GM18909 (cell line): ENCODE measurements around the gene FBXO15.

Source experiments
- ATAC-seq: cut with Tn5 transposase; IDR thresholded peaks from one replicate; pipeline ENCODE4 v1.9.1; 2021; ENCODE audit warnings: mild to moderate bottlenecking; ENCODE audit not compliant: unreplicated experiment, poor library complexity

Gene FBXO15

DNA sequence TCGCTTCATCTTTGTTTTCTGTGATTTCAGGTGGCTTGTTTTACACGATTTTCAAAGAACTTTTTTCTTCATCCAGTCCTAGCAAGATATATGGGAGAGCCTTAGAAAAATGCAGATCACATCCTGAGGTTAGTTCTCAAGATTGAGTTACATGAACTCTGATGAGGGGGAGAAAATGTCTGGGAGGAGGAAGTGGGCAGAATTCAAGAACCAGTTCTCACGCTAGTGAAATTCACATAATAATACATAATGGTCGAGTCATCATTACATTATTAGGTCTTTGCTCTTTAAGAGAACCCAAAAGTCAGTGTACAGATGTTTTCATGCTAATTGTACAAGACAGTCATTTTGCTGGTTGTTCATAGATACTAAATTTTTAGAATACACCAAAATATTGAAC, 7.6 kb upstream of the FBXO15 start:
- no peak for ATAC-seq

DNA sequence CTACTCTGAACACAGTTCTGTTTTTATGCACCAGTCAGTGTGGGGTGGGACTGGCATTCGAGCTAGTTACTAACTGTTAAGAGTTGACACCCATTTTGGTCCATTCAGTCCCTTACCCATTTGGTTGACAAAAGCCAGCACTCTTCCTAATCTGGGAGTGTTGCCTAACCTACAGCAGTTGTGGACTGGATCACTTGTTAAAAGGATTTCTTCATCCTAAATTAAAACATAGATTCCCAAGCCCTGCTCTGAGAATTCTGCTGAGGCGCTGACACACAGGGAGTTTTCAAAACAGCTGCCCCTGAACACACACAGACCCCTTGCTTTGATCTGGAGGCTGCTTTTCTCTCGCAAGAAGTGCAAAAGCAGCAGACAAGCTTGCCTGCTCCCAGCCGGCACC, 7.1 kb upstream of the FBXO15 start:
- no peak for ATAC-seq

DNA sequence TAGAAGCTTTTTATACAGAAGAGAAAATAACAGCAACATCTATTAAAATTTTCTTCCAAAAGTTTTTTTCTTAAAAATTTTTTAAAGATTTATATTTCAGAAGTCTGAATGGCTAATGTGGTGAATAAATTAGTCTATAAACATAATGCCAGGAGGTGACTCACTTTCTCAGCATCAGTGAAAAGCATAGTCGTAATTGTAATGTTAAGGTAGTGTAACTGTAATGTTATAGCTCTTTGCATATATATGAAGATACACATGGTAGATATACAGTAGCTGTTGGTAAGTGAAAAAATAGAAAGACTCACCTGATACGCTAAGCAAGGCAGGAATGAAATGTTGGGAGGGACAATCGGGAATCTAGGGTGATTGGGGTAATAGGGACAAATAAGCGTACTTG, 6.2 kb upstream of the FBXO15 start:
- ATAC-seq: no peak

DNA sequence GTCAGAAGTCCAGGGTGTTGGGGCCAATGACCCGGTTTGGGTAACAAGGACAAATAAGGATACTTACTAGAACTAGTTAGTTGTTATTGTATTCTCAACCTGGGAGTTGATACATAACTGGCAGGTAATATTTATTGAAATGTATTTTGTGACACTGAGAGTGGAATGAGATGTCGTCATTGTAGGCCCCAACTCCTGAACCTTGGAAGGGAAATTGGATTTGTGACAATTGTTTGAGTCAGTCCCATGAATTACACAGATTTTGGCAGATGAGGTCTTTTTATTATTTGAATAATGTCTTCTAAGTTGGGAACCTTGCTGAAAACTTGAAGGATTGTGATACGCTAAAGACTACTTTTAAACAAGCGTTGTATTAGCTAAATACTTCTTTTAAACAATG, 5.7 kb upstream of the FBXO15 start:
- no peak for ATAC-seq

DNA sequence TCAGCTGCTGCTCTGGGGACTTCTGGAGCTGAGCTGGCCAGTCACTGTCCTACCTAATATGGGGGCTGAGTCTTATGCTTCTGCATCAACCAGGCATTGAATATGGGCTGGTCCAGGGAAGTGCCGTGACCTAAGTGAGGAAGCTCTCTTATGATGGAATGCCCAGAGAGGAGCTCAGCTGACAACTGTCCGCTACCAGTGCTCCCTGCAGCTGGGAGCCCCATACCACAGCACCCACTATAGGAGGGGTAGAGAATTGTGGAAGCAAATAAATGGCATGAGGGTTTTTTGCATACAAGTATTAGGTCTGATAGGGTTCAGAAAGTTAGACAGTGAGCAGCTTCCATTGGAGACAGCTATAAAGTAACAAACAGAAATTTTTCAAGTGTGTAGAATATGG, 5.2 kb upstream of the FBXO15 start:
- ATAC-seq: no peak

DNA sequence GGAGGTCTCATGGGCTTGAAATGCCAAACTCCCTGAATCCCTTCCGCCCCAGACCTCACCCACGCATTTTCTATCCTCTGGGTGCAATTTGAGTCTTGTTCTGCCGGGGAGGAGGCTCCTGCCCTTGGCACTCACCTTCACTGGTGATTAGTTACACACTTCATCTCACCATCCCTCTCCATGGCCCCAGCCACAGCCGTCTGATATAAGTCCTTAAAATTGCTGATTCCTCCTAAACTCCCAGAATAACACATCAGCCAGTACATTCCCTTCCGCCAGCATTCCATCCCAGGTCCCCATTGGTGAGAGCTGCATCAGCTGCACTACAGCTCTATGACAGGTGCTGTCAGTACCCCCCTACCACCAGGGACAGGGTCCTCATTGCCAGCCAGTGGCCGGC, 4.6 kb upstream of the FBXO15 start:
- no peak for ATAC-seq

DNA sequence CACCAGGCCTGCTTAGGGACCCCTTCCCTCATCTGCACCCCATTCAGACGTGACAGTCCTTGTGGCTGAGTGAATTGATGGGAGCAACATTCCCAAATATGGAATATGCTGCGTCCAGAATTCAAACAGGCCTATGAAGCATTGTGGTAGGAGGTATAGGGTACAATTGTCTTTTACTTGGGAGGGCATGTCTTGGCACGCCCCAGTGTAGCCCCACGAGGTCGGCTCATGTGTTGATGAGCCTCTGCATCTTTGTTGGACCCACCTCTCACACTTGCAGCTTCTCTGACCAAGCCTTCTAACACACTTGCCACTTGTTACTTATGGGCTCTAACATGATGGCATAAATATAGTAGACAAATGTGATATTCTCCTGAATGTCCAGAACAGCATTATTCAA, 2.2 kb upstream of the FBXO15 start:
- no peak for ATAC-seq

DNA sequence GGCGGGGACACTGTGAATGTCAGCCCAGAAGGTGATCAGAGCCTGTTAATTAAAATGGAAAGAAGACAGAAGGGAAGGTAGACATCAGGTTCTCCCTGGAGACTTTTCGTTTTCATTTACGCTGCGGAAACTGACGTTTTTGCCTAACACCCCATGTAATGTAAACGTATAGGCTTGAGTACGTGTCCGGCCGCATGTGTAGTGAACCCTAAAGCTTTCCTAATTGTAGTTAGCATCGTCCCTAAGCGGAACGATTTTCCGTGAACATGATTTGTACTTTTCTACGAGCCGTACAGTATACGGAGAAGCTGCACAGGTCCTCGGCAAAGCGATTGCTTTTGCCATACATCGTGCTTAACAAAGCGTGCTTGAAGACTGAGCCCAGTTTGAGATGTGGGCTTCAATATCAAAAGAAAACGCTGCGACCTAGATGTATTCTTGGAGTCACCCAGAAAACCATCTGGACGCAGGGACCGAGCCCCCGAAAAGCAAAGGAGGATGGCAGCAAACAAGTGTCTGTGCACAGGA, 973 bp upstream of the FBXO15 start:
- ATAC-seq: peak; percentile 25

DNA sequence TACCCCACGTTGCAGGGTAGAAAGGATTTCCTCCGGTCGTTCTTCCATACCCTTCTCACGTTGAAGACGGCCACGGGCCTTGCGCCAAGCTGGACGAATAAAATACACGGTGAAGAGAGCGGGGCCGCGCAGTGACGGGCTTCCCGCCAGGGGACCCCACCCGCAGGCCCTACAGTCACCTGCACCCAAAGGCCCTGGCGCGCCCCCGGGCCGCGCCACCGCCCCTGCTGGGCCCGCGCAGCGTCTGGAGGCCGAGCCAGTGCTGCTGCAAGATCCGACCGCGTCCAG, 199 bp downstream of the FBXO15 start:
- ATAC-seq: no peak

DNA sequence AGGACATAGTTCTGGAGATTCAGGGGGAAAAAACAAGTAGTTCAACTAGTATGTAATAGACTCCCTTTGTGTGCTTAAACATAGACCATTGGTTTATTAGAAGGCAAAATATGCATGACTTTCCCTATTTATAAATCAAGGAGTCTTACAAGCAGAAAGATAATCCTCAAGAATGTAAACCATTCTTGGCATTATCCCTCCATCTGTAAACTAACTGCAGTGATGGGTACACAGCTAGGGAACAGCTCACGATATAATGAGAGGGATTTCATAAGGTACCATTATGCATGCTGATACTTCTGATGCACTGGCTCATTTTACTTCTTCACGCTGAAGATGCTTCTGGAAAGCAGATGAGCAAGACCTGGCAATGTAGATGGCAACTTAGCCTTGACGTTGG, 878 bp downstream of the FBXO15 start:
- ATAC-seq: no peak

DNA sequence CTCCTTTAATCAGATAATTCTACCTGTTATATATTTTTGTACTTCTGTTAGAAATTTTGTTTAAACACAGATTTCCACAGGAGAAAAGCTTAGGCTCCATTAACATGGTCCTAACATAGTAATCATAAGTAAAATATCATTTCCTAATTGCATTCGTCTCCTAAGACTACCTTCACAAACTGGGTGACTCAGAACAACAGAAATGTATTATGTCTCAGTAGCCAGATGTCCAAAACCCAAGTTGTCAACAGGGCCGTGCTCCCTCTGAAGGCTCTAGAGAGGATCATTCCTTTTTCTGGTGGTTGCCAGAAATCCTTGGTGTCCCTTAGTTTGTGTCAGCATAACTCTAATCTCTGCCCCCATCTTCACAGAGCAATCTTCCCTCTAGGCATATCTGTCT, 5.4 kb downstream of the FBXO15 start:
- ATAC-seq: no peak

DNA sequence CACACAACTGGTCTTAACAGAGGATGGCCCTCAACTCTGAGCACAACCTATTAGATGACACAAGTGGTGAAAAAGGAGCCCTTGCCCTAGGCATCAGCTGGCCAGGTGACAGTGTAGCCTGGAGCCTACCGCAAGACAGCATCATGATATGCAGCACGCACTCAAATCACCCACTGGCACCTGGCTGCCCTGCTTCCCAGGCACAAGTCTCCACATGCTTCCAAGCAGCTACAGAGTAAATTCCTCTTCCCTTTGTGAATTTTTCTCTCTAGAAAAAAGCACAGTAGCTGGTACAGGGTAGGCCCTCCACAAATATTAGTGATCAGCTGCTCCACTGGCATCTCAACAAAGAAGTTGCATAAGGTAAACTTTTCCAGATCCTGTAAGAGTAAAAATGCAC, 6.0 kb downstream of the FBXO15 start:
- ATAC-seq: no peak

DNA sequence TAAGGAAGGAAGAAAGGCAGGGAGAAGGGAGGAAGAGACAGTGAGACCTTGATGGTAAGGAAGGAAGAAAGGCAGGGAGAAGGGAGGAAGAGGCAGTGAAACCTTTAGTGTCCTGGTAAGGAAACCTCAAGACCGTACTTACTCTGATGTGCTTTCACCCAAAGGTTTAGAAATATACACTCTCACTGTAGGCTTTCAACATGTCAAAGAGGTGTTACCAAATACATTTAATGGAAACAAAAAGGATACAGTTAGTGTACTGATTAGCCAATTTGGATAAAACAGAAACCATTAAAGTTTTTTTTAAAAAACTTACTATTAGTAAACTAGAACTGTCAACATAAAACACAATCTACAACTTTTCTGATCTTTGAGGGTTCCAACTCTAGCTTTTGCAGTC, 7.1 kb downstream of the FBXO15 start:
- ATAC-seq: no peak

DNA sequence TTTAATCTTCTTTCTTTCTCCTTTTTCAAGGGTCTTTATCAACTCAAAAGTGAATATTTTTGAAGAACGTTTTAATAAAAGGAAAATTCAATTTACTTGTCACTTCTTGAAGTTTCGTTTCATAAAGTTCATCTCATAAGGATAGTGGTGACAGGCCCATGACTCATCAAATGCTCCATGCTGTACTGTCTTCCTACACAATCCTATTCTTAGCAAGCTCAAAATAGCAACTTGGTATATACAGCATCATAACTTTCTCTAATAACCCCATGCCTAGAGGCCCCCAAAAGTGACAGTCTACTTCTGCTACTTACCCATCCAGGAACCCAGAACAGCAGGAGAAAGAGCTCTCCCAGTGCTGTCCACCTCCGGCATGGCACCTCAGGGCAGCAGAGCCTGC, 7.7 kb downstream of the FBXO15 start:
- no peak for ATAC-seq

DNA sequence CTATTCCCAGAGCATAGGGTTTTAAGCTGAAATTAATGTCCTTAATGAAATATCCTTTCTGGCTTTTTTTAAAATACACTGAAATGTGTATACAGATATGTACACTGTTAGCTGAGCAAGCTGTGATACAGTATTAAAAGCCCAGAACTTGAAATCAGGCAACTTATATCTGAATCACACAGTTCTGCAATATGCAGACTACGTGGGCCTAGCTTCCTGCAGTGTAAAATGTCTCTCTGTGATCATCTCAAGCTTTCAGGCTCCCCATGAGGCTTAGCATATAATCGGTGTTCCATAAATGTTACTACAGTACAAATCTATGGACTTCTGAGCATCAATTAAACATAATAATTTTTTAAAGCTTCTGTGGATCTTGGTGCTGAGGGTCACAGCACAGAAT, 8.2 kb downstream of the FBXO15 start:
- ATAC-seq: no peak

DNA sequence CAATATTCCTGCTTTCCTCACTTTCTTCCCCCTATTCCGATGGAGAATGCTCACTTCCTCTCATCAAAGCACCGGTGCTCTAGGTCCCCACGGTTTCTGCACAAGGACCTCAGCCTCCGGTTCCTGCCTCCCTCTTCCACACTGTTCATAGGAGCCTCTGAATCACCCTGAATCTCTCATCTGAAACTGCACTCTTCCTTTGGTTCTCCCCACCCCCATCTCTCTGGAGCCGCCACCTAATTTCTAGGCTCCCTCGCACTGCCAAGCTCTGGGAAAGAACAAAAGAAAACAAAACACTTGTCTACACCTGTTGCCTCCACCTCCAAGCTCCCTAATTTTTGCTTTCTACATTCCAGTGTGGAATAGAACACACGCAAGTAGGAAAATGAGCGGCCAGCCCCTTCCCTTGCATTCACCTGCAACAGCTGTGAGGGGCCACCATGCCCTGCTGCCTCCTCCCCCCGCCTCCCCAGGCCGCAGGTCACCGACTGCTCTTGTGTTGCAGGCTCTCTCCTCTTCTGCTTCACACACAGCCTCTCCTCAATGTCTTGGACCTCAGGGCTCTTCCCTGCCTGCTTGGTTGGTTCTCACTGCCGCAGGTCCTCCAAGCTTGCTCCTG, 9.6 kb downstream of the FBXO15 start:
- no peak for ATAC-seq

DNA sequence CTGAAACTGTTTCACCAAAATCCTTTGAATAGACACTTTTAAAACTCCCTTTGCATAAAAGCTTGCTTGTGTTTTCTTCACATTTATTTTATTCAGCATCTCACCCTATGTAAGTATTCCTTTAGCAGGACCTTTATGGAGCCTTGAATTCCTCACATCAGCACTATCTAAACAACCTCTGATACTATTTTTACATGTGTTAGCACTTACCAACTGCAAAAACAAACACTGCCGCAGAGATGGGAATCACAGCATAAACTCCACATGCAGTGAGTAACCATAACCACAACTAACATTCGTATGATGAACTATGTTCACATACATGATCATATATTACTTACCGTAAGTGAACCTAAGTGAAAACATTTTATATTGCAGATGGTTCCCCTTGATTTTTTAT, 15.4 kb downstream of the FBXO15 start:
- ATAC-seq: no peak

DNA sequence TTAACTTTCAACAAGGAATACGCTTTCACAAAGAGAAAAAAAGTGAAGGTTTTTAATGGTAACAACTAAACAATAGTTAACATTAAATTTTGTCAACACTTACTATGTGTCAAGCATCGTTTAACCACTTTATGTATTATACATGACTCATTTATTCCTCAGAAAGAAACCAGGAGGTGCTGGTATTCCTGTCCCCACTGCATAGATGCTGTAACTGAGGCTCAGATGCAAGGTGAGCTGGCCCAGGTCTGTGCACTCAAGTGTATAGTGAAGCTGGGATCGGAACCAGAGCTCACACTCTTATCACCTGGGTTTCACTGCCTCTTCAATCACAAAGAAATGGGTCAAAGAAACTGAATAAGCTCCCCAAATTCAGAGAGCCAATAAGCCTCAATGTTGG, 16.5 kb downstream of the FBXO15 start:
- no peak for ATAC-seq

DNA sequence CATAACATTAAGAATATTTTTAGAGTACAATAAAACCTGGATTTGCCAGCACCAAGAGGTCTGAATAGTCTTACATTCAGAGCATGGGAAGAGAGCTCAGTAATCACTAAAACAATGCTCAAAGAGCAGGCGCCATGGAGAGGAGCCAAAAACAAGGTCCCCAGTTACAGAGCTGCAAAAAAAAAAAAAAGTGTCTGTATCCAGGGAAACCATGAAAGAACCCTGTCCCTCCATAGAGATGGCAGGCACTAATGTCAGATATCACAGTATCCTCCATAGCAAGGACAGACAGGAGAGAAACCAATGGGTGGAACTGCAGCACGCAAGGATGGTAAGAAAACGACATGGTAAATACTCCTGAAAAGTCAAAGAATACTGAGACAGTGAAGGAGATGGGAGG, 19.5 kb downstream of the FBXO15 start:
- ATAC-seq: no peak

DNA sequence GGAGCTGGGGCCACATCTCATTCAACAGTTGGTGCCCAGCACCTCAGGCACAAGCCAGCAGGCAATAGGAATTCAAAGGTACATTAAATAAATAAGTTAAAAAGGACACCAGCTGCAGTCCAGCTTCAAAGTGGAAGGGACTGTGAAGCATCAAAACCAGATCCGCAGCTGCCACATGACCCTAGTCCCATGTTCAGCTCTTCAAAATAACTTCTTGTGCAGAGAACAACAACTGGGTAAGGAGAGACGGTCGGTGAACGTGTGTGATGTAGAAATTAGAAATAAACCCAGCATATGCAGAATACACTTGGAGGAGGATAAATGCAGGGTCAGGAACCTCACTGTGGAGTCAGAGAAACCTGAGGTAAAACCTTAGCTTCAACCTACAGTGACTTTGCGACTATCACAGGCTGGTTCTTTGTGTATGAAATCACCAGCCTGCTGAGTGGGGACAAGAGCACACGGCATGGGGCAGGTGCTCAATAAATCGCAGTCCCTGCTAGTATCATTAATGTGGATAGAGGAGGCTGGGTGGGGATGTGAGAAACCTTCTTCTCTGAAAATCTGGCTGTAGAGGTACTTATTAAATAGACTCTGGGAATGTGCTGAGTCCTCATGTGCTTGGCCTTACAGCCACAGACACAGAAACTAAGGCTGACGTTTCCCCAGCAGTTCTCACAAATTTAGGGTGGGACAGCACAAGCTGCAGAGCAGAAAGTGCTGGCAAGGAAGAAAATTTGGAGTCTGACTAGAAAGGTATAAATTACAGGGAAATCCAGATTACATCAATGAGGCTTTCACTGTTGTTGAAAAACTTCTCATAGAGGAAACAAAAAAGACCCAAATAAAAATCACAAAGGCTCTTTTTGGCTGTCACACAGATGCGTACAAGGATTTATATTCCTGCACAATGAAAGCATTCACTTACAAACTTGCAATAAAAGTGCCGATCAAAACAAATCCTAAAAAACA, 20.7 kb downstream of the FBXO15 start:
- ATAC-seq: no peak

DNA sequence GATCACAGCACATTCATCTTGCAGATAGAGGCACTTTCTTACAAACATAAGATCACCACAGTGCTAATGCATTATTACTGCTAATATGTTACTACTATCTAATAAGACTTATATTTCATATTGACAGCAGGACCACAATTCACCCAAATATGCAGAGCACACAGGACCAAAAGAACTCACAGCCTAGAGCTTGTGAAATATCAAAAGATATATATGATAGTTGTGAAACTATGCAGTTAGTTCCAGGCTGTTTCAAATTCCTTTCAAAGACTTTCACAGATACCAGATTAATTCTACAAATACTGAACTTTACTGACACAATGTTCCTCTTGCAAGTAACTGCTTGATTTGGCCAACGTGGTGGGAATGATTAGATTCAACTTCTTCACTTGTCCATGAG, 23.0 kb downstream of the FBXO15 start:
- ATAC-seq: no peak

DNA sequence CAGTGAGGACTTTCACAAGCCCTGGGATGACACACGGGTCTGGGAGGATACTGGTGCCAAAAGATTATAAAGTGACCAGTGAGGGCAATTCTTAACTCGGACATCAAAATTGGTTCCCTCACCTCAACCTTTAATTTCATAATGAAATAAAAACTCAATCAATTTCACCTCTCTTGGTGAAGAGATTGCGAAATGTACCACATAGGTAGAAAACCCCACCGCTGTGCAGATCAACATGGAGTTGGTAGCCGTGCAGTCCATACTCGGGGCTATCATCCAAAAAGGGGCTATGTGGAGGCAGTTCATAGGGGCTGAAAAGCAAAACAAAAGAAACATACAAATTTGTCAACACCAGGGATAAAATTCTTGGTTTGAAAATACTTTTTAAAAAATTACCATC, 24.4 kb downstream of the FBXO15 start:
- no peak for ATAC-seq
